ENCODE results near the gene SH3YL1. TPM values are rescaled to one million over a fixed set of nuclear protein-coding genes. Genes with fewer than 3 reads are reported as not detected.

SH3YL1 gene
- total RNA-seq, 1 experiment from 2014 or later = 97.0 TPM

- CTCF ChIA-PET = no interaction called here
- Mint-ChIP-seq H3K4me3 (ENCODE audit: low read depth, unreplicated experiment) (no peak overlapping the region), H3K36me3 (ENCODE audit: insufficient read depth, unreplicated experiment) (no peaks in the 10 kb centered on the region), H3K27ac (ENCODE audit: unreplicated experiment) (no peak overlapping the region), H3K9me3 (ENCODE audit: low read depth, unreplicated experiment) (peaks cover 21% of the 10 kb centered on the region), H3K4me1 (ENCODE audit: low read depth, unreplicated experiment) (no peaks in the 10 kb centered on the region), H3K27me3 (ENCODE audit: unreplicated experiment) (no peaks in the 10 kb centered on the region)
- intact Hi-C loops (cut with micrococcal nuclease; ENCODE audit: unreplicated experiment) = no loop called here
- no TSS peak for BruUV-seq (replicated peaks)
- no peak for DNase-seq
- no peak for TF ChIP-seq CTCF (IDR thresholded peaks at IDR 0.05; ENCODE audit: unreplicated experiment)
Observed at GRCh38 chr2:201648-202433, 62.0 kb downstream of the SH3YL1 start.

GRCh38 chr2:199041-199966 lies 64.5 kb downstream of the SH3YL1 start:
- no peak overlapping the region for H3K4me3 Mint-ChIP-seq (ENCODE audit: low read depth, unreplicated experiment)
- H3K9me3 Mint-ChIP-seq (ENCODE audit: low read depth, unreplicated experiment) = peaks cover 25% of the 10 kb centered on the region
- DNase-seq = no peak
- intact Hi-C loops (cut with micrococcal nuclease; ENCODE audit: unreplicated experiment) = no loop called here
- no peaks in the 10 kb centered on the region for H3K4me1 Mint-ChIP-seq (ENCODE audit: low read depth, unreplicated experiment)
- H3K36me3 Mint-ChIP-seq (ENCODE audit: insufficient read depth, unreplicated experiment) = no peaks in the 10 kb centered on the region
- no TSS peak for BruUV-seq (replicated peaks)
- H3K27ac Mint-ChIP-seq (ENCODE audit: unreplicated experiment) = no peak overlapping the region
- TF ChIP-seq CTCF (IDR thresholded peaks at IDR 0.05; ENCODE audit: unreplicated experiment) = no peak
- CTCF ChIA-PET = no interaction called here
- H3K27me3 Mint-ChIP-seq (ENCODE audit: unreplicated experiment) = no peaks in the 10 kb centered on the region

- peaks cover 14% of the 10 kb centered on the region for H3K9me3 Mint-ChIP-seq (ENCODE audit: low read depth, unreplicated experiment)
- CTCF ChIA-PET = no interaction called here
- no peak overlapping the region for H3K4me3 Mint-ChIP-seq (ENCODE audit: low read depth, unreplicated experiment)
- H3K27me3 Mint-ChIP-seq (ENCODE audit: unreplicated experiment) = no peaks in the 10 kb centered on the region
- intact Hi-C loops (cut with micrococcal nuclease; ENCODE audit: unreplicated experiment) = no loop called here
- TF ChIP-seq CTCF (IDR thresholded peaks at IDR 0.05; ENCODE audit: unreplicated experiment) = no peak
- no peaks in the 10 kb centered on the region for H3K4me1 Mint-ChIP-seq (ENCODE audit: low read depth, unreplicated experiment)
- no TSS peak for BruUV-seq (replicated peaks)
- no peak for DNase-seq
- H3K36me3 Mint-ChIP-seq (ENCODE audit: insufficient read depth, unreplicated experiment) = no peaks in the 10 kb centered on the region
- no peak overlapping the region for H3K27ac Mint-ChIP-seq (ENCODE audit: unreplicated experiment)
Observed at GRCh38 chr2:196406-196805, 67.4 kb downstream of the SH3YL1 start.

GRCh38 chr2:195932-196331 lies 67.9 kb downstream of the SH3YL1 start:
- H3K4me1 Mint-ChIP-seq (ENCODE audit: low read depth, unreplicated experiment) = no peaks in the 10 kb centered on the region
- no peaks in the 10 kb centered on the region for H3K27me3 Mint-ChIP-seq (ENCODE audit: unreplicated experiment)
- no peak for TF ChIP-seq CTCF (IDR thresholded peaks at IDR 0.05; ENCODE audit: unreplicated experiment)
- no TSS peak for BruUV-seq (replicated peaks)
- H3K9me3 Mint-ChIP-seq (ENCODE audit: low read depth, unreplicated experiment) = peaks cover 14% of the 10 kb centered on the region
- H3K27ac Mint-ChIP-seq (ENCODE audit: unreplicated experiment) = no peak overlapping the region
- CTCF ChIA-PET = no interaction called here
- H3K4me3 Mint-ChIP-seq (ENCODE audit: low read depth, unreplicated experiment) = no peak overlapping the region
- no peak for DNase-seq
- intact Hi-C loops (cut with micrococcal nuclease; ENCODE audit: unreplicated experiment) = no loop called here
- H3K36me3 Mint-ChIP-seq (ENCODE audit: insufficient read depth, unreplicated experiment) = no peaks in the 10 kb centered on the region

Measured in Calu3 (cell line).